IPS-20b (cell line): ENCODE measurements around the gene DMGDH.

ENCODE experiments used
- H3K27ac ChIP-seq: one replicate; pipeline ENCODE4 v1.5.1; 2013; ENCODE audit warnings: low read length
- H3K27me3 ChIP-seq: 2 replicates; pipeline ENCODE4 v1.6.1; 2013; ENCODE audit warnings: mild to moderate bottlenecking, low read length, inconsistent platforms; ENCODE audit not compliant: insufficient read depth
- H3K36me3 ChIP-seq: 2 replicates; pipeline ENCODE4 v1.6.1; 2013; ENCODE audit warnings: low read depth, mild to moderate bottlenecking, inconsistent platforms, low read length, moderate library complexity; ENCODE audit not compliant: insufficient read depth
- H3K4me1 ChIP-seq: 2 replicates; pipeline ENCODE4 v1.6.1; 2013; ENCODE audit warnings: mild to moderate bottlenecking, control low read depth, inconsistent platforms, low read length, moderate library complexity; ENCODE audit not compliant: insufficient read depth
- H3K4me3 ChIP-seq: 2 replicates; pipeline ENCODE4 v1.5.1; 2013; ENCODE audit warnings: mild to moderate bottlenecking, low read length, inconsistent platforms
- H3K9ac ChIP-seq: 2 replicates; pipeline ENCODE4 v1.6.1; 2013; ENCODE audit warnings: low read depth, mild to moderate bottlenecking, inconsistent platforms, low read length, moderate library complexity
- H3K9me3 ChIP-seq: 2 replicates; pipeline ENCODE4 v1.6.1; 2013; ENCODE audit warnings: mild to moderate bottlenecking, low read depth, low read length, inconsistent platforms; ENCODE audit not compliant: insufficient read depth

The DMGDH gene

GRCh38 chr5:79007872-79008271, 61.6 kb downstream of the DMGDH start:
- no peak overlapping the region for H3K9ac ChIP-seq
- H3K9me3 ChIP-seq, result no peaks in the 10 kb centered on the region
- no peak overlapping the region for H3K27ac ChIP-seq
- H3K36me3 ChIP-seq, result no peaks in the 10 kb centered on the region
- H3K4me3 ChIP-seq, result no peak overlapping the region
- H3K4me1 ChIP-seq, result no peaks in the 10 kb centered on the region
- H3K27me3 ChIP-seq, result no peaks in the 10 kb centered on the region

GRCh38 chr5:79005936-79006631, 63.4 kb downstream of the DMGDH start:
- no peaks in the 10 kb centered on the region for H3K9me3 ChIP-seq
- H3K4me1 ChIP-seq, result no peaks in the 10 kb centered on the region
- H3K9ac ChIP-seq, result no peak overlapping the region
- H3K36me3 ChIP-seq, result no peaks in the 10 kb centered on the region
- no peaks in the 10 kb centered on the region for H3K27me3 ChIP-seq
- H3K4me3 ChIP-seq, result no peak overlapping the region
- no peak overlapping the region for H3K27ac ChIP-seq

- Histone ChIP-seq H3K36me3 (no peaks in the 10 kb centered on the region), H3K9ac (no peak overlapping the region), H3K27me3 (no peaks in the 10 kb centered on the region), H3K9me3 (no peaks in the 10 kb centered on the region), H3K4me3 (no peak overlapping the region), H3K4me1 (no peaks in the 10 kb centered on the region), H3K27ac (no peak overlapping the region)
Measured at GRCh38 chr5:79005151-79005550, 64.3 kb downstream of the DMGDH start.

GRCh38 chr5:79002374-79002773, 67.1 kb downstream of the DMGDH start:
- H3K9ac ChIP-seq, result no peak overlapping the region
- H3K36me3 ChIP-seq, result no peaks in the 10 kb centered on the region
- no peak overlapping the region for H3K27ac ChIP-seq
- no peaks in the 10 kb centered on the region for H3K9me3 ChIP-seq
- no peaks in the 10 kb centered on the region for H3K4me1 ChIP-seq
- no peaks in the 10 kb centered on the region for H3K27me3 ChIP-seq
- H3K4me3 ChIP-seq, result no peak overlapping the region

GRCh38 chr5:79001471-79001870, 68.0 kb downstream of the DMGDH start:
- H3K27ac ChIP-seq, result no peak overlapping the region

GRCh38 chr5:78997090-78997489, 72.4 kb downstream of the DMGDH start:
- no peaks in the 10 kb centered on the region for H3K4me1 ChIP-seq
- H3K9ac ChIP-seq, result no peak overlapping the region
- H3K27ac ChIP-seq, result no peak overlapping the region
- H3K9me3 ChIP-seq, result no peaks in the 10 kb centered on the region
- H3K27me3 ChIP-seq, result no peaks in the 10 kb centered on the region
- H3K36me3 ChIP-seq, result no peaks in the 10 kb centered on the region
- no peak overlapping the region for H3K4me3 ChIP-seq

More at GRCh38 chr5:79001471-79001870, 68.0 kb downstream of the DMGDH start:
- no peaks in the 10 kb centered on the region for H3K36me3 ChIP-seq
- no peaks in the 10 kb centered on the region for H3K27me3 ChIP-seq
- H3K9me3 ChIP-seq, result no peaks in the 10 kb centered on the region
- H3K9ac ChIP-seq, result no peak overlapping the region
- no peaks in the 10 kb centered on the region for H3K4me1 ChIP-seq
- H3K4me3 ChIP-seq, result no peak overlapping the region

- H3K4me3 ChIP-seq, result no peak overlapping the region
- H3K9ac ChIP-seq, result no peak overlapping the region
- no peak overlapping the region for H3K27ac ChIP-seq
- no peaks in the 10 kb centered on the region for H3K4me1 ChIP-seq
- H3K36me3 ChIP-seq, result no peaks in the 10 kb centered on the region
- H3K27me3 ChIP-seq, result no peaks in the 10 kb centered on the region
- H3K9me3 ChIP-seq, result no peaks in the 10 kb centered on the region
Measured at GRCh38 chr5:78995521-78996007, 73.9 kb downstream of the DMGDH start.

- no peaks in the 10 kb centered on the region for H3K4me1 ChIP-seq
- H3K4me3 ChIP-seq, result no peak overlapping the region
- no peaks in the 10 kb centered on the region for H3K27me3 ChIP-seq
- no peak overlapping the region for H3K27ac ChIP-seq
- H3K9me3 ChIP-seq, result no peaks in the 10 kb centered on the region
- H3K36me3 ChIP-seq, result no peaks in the 10 kb centered on the region
- H3K9ac ChIP-seq, result no peak overlapping the region
Measured at GRCh38 chr5:78993165-78993564, 76.3 kb downstream of the DMGDH start.

GRCh38 chr5:78992146-78992545, 77.3 kb downstream of the DMGDH start:
- H3K9ac ChIP-seq, result no peak overlapping the region
- H3K27ac ChIP-seq, result no peak overlapping the region
- no peaks in the 10 kb centered on the region for H3K9me3 ChIP-seq
- H3K4me1 ChIP-seq, result no peaks in the 10 kb centered on the region
- no peaks in the 10 kb centered on the region for H3K36me3 ChIP-seq
- no peak overlapping the region for H3K4me3 ChIP-seq
- H3K27me3 ChIP-seq, result no peaks in the 10 kb centered on the region

GRCh38 chr5:78989080-78989479, 80.4 kb downstream of the DMGDH start:
- Histone ChIP-seq H3K9me3 (no peaks in the 10 kb centered on the region), H3K9ac (no peak overlapping the region), H3K27me3 (peaks cover 3% of the 10 kb centered on the region; the same call in 1 of the 2 replicates), H3K4me3 (no peak overlapping the region), H3K4me1 (peaks cover 5% of the 10 kb centered on the region; the same call in 1 of the 2 replicates), H3K36me3 (no peaks in the 10 kb centered on the region), H3K27ac (no peak overlapping the region)

- Histone ChIP-seq H3K4me3 (peak overlapping the region; percentile 71), H3K9ac (peak overlapping the region; percentile 75; the same call in 1 of the 2 replicates)
Measured at GRCh38 chr5:78985725-78986223, 83.7 kb downstream of the DMGDH start.

GRCh38 chr5:78985116-78985724, 84.3 kb downstream of the DMGDH start, which contains the start of gene ARSB:
Gene ARSB, minus strand, starts transcription at chr5:78985310. Its CDS starts 62 bp downstream, at chr5:78985248.
- peak within 1 kb of the TSS; percentile 14 for H3K27ac ChIP-seq
- H3K27me3 ChIP-seq, result peaks cover 3% of the 10 kb centered on the region; the same call in 1 of the 2 replicates
- peak within 1 kb of the TSS; percentile 71 for H3K4me3 ChIP-seq
- H3K36me3 ChIP-seq, result no peaks in the 10 kb centered on the region
- no peaks in the 10 kb centered on the region for H3K9me3 ChIP-seq
- H3K4me1 ChIP-seq, result peaks cover 14% of the 10 kb centered on the region; the same call in 1 of the 2 replicates
- H3K9ac ChIP-seq, result peak within 1 kb of the TSS; percentile 75

More at GRCh38 chr5:78985725-78986223, 83.7 kb downstream of the DMGDH start:
- peaks cover 3% of the 10 kb centered on the region; the same call in 1 of the 2 replicates for H3K27me3 ChIP-seq
- H3K27ac ChIP-seq, result no peak overlapping the region
- H3K36me3 ChIP-seq, result no peaks in the 10 kb centered on the region
- H3K9me3 ChIP-seq, result no peaks in the 10 kb centered on the region
- H3K4me1 ChIP-seq, result peaks cover 14% of the 10 kb centered on the region; the same call in 1 of the 2 replicates
